ENCODE measurements around the gene ZHX3.
"Not testable (repeated sequence)": the region's sequence is repeated elsewhere in the genome, so short reads cannot be mapped to it uniquely, and the experiment has no call there.

The ZHX3 gene

GRCh38 chr20:41245086-41245707 lies 72.3 kb downstream of the ZHX3 start:
- peak; percentile 82 for DNase-seq (ENCODE audit: low read depth)
- H3K4me3 ChIP-seq (ENCODE audit: low read length), result no peak overlapping the region
- TF ChIP-seq CTCF (conservative IDR thresholded peaks at IDR 0.05; ENCODE audit: low read depth, low read length), result peak; percentile 31

- no peak overlapping the region for H3K4me3 ChIP-seq (ENCODE audit: low read length)
- DNase-seq (ENCODE audit: low read depth), result no peak
- no peak for TF ChIP-seq CTCF (conservative IDR thresholded peaks at IDR 0.05; ENCODE audit: low read depth, low read length)
Observed at GRCh38 chr20:41242807-41243206, 74.7 kb downstream of the ZHX3 start.

- no peak for TF ChIP-seq CTCF (conservative IDR thresholded peaks at IDR 0.05; ENCODE audit: low read depth, low read length)
Observed at GRCh38 chr20:41242352-41242751, 75.2 kb downstream of the ZHX3 start.

GRCh38 chr20:41237233-41237632 lies 80.3 kb downstream of the ZHX3 start:
- H3K4me3 ChIP-seq (ENCODE audit: low read length); DNase-seq (ENCODE audit: low read depth): not testable (repeated sequence)

More at GRCh38 chr20:41242352-41242751, 75.2 kb downstream of the ZHX3 start:
- no peak for DNase-seq (ENCODE audit: low read depth)
- no peak overlapping the region for H3K4me3 ChIP-seq (ENCODE audit: low read length)

- H3K4me3 ChIP-seq (ENCODE audit: low read length); DNase-seq (ENCODE audit: low read depth): not testable (repeated sequence)
Observed at GRCh38 chr20:41236818-41237217, 80.7 kb downstream of the ZHX3 start.

- H3K4me3 ChIP-seq (ENCODE audit: low read length), result no peak overlapping the region
- DNase-seq (ENCODE audit: low read depth), result no peak
- TF ChIP-seq CTCF (conservative IDR thresholded peaks at IDR 0.05; ENCODE audit: low read depth, low read length), result no peak
Observed at GRCh38 chr20:41234546-41234945, 83.0 kb downstream of the ZHX3 start.

- no peak for TF ChIP-seq CTCF (conservative IDR thresholded peaks at IDR 0.05; ENCODE audit: low read depth, low read length)
- DNase-seq (ENCODE audit: low read depth), result no peak
- no peak overlapping the region for H3K4me3 ChIP-seq (ENCODE audit: low read length)
Observed at GRCh38 chr20:41234041-41234440, 83.5 kb downstream of the ZHX3 start.

- no peak for DNase-seq (ENCODE audit: low read depth)
- no peak overlapping the region for H3K4me3 ChIP-seq (ENCODE audit: low read length)
- no peak for TF ChIP-seq CTCF (conservative IDR thresholded peaks at IDR 0.05; ENCODE audit: low read depth, low read length)
Observed at GRCh38 chr20:41232973-41233926, 84.3 kb downstream of the ZHX3 start.

All from retinal pigment epithelial cell (primary cell).